HAP-1 (cell line): ENCODE measurements around the gene STX11.

Experiments
- DNase-seq, 2 experiments: peaks; one replicate each; pipeline ENCODE4 v3.0.0-alpha.2; 2016 to 2020; ENCODE audit warnings: low spot score in 2 of 2
- H3K27me3 ChIP-seq: fragments of 250-450 bp; sonication (Bioruptor Pico); 2 replicates; pipeline ENCODE4 v1.5.1; 2020; ENCODE audit warnings: low read depth, mild to moderate bottlenecking, moderate library complexity
- H3K36me3 ChIP-seq: fragments of 250-450 bp; sonication (Bioruptor Pico); replicated peaks from 2 replicates; pipeline ENCODE4 v1.5.1; 2020; ENCODE audit warnings: mild to moderate bottlenecking
- H3K4me1 ChIP-seq: fragments of 250-450 bp; sonication (Bioruptor Pico); 2 replicates; pipeline ENCODE4 v1.5.1; 2020; ENCODE audit warnings: mild to moderate bottlenecking
- H3K4me3 ChIP-seq: fragments of 250-450 bp; sonication (Bioruptor Pico); 2 replicates; pipeline ENCODE4 v1.5.1; 2020; ENCODE audit warnings: mild to moderate bottlenecking, moderate library complexity
- H3K9me3 ChIP-seq: fragments of 250-450 bp; sonication (Bioruptor Pico); 2 replicates; pipeline ENCODE4 v1.5.1; 2020; ENCODE audit warnings: mild to moderate bottlenecking, moderate library complexity
- in situ Hi-C: fragments of 300-500 bp; cut with MboI; formaldehyde crosslinking; loops from 3 replicates; pipeline ENCODE4 v1.14.3; 2020; ENCODE audit warnings: low sequenced_read_pairs, inconsistent platforms, mixed read lengths

STX11 gene

DNA sequence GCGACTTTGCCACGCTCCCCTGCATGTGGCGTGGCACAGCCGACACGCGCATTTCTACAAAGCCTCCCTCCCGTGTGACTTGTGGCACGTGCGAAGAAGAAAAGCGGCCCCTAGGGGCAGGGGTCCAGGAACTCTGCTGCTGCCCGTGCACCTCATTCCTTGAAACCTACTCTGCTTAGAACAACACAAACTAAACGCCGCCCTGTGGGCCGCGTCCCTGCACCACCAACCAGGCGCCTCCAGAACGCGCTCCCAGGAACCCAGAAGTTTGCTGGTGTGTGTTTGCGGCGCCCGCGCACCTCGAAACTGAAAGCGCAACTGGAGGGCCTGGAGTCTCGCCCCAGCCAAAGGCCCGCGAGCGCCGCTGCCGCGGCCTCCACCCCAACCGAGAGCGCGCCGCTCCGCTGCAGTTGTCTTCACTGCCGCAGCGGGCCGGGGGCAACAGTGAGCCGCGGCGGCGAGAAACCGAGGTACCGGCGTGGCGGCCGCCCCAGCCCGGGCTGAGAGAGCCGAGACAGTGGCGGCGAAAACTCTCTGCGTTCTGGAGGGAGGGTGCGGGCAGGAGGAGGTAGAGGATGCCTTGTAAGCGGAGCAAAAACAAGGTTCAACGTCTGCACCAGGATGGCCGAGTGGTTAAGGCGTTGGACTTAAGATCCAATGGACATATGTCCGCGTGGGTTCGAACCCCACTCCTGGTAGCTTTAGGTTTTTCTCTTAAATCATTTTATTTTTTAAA, 65.8 kb downstream of the STX11 start:
- DNase-seq, result peak; percentile 87 to 94
- peaks cover 6% of the 10 kb centered on the region for H3K4me1 ChIP-seq
- in situ Hi-C loops, result no loop called here

DNA sequence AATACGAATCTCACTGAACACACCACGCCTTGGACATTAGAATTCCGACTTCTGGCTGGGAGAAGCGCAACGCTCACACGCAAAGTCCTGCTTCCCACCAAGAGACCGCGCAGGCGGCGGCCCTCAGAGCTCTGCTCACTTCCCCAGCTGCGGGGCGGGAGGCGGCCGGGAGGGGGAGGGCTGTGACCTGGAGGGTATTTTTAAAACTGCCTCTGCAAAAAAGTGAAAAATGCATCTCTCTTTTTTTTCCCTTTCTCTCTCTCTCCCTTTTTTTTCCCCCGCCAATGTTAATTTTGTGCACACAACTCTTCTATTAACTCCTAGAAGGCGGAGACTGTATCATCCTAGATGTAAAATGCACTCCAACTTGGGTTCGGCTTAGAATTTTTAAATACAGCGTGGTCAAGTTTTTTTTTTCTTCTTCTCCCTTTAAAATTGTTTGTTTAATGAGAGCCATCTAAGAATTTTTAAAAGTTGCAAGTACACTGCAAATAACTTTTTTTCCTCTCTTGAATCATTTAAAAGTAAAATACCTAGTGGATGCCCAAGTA, 66.4 kb downstream of the STX11 start:
- in situ Hi-C loops, result no loop called here
- Histone ChIP-seq H3K4me3 (peak overlapping the region; percentile 48), H3K4me1 (peaks cover 6% of the 10 kb centered on the region), H3K9me3 (no peaks in the 10 kb centered on the region), H3K36me3 (no peaks in the 10 kb centered on the region), H3K27me3 (no peaks in the 10 kb centered on the region)
- no peak for DNase-seq

More for the DNA sequence above, 65.8 kb downstream of the STX11 start:
- Histone ChIP-seq H3K27me3 (no peaks in the 10 kb centered on the region), H3K36me3 (no peaks in the 10 kb centered on the region), H3K4me3 (peak overlapping the region; percentile 48), H3K9me3 (no peaks in the 10 kb centered on the region)

DNA sequence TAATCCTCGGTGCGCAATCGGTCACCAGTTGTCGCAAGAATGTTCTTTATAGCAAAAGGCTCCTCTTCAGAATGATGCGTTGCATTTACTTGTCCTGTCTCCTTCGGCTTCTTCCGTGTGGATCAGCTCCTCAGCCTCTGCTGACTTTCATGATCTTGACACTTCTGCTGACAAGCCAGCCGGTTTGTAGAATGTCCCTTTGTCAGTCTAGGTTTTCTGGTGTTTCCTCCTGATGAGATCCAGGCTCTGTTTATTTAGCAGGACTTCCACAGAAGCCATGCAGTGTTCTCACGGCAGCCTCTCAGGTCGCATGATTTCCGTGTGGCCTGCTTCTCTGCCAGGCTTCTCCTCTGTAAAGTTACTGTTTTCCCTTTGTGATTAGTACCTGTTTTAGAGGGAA, 66.9 kb downstream of the STX11 start:
- DNase-seq, result no peak
- Histone ChIP-seq H3K27me3 (no peaks in the 10 kb centered on the region), H3K36me3 (no peaks in the 10 kb centered on the region), H3K9me3 (no peaks in the 10 kb centered on the region), H3K4me3 (no peak overlapping the region), H3K4me1 (peaks cover 6% of the 10 kb centered on the region)
- in situ Hi-C loops, result no loop called here

DNA sequence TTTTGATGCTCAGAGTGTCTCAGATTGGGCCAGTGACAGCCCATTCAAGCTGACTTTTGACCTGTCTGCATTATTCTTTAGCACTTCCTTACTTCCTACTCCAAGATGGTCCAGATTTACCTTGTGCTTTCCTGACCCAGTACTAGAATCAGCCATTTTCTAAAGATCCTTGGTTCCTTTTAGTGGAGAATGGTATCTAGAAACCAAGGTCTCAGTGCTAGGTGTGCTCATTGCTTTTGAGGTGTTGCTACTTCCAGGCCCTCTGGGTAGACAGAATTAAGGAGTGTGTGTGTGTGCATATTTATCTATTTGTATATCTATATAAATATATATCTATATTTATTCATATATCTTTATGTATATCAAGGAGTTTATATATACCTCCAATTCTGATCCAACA, 67.5 kb downstream of the STX11 start:
- H3K4me3 ChIP-seq, result no peak overlapping the region
- in situ Hi-C loops, result no loop called here
- peaks cover 6% of the 10 kb centered on the region for H3K4me1 ChIP-seq
- DNase-seq, result no peak
- no peaks in the 10 kb centered on the region for H3K9me3 ChIP-seq
- no peaks in the 10 kb centered on the region for H3K36me3 ChIP-seq
- no peaks in the 10 kb centered on the region for H3K27me3 ChIP-seq

DNA sequence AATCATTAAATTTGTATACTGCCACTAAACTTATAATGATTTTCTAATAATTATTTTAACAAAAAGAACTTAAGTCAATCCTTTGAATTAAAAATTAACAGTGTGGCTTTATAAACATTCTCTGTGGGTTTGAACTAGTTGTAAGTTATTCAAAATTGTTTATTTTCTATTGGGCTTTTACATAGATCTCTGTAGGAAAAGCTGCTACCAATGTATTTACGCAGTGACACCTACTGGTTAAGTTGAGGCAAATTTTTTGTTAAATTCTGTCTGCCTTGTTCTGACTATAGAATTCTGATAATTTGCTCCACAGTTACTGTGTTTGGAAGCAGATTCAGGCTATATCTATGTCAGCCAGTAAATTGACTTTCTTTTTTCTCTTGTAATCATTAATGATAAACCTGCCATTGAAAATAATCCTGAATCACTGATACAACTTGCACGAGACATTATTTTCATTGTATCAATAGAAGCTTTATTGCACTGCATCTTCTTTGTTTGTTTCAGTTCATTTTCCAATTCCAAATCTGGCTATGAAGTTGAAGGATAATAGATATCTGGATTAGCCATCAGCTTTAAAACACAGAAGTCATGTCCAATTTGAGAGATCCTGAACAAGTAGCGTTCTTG, 68.9 kb downstream of the STX11 start:
- DNase-seq, result peak in 1 of 2 experiments; percentile 53
- Histone ChIP-seq H3K4me1 (peaks cover 6% of the 10 kb centered on the region), H3K36me3 (no peaks in the 10 kb centered on the region), H3K4me3 (no peak overlapping the region), H3K9me3 (no peaks in the 10 kb centered on the region), H3K27me3 (no peaks in the 10 kb centered on the region)
- in situ Hi-C loops, result no loop called here

DNA sequence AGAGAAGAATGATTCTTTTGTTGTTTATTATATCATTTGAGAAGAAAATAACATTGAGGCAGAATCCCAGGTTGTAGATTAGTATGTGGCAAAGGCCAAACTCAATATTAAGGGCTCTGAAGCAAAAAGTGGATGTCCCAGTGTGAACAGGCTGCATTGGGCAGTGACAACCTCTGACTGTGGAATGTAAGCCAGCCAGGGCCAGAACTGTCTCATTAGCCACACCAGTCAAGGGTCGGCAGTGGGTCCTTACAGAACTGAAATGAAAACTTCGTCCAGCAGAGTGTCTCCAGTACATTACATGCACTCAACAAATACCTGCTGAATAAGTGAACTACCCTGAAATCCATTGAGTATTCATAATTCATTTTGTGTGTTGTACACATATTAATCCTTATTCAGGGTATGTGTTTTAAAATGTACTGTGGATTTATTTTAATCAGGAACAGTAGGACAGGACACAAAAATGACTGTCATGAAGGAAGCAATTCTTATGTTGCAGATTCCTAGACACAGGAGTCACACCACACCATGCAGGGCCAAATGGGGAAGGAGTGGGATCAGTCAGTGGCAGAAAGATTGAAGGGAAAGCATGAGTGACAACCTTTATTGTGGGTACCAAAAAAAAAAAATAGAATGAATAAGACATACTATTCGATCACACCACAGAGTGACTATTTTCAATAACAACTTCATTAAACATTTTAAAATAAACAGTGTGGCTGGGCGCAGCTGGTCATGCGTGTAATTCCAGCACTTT, 69.9 kb downstream of the STX11 start:
- H3K9me3 ChIP-seq, result no peaks in the 10 kb centered on the region
- no peaks in the 10 kb centered on the region for H3K27me3 ChIP-seq
- in situ Hi-C loops, result no loop called here
- no peak for DNase-seq
- peaks cover 6% of the 10 kb centered on the region for H3K4me1 ChIP-seq
- no peaks in the 10 kb centered on the region for H3K36me3 ChIP-seq
- H3K4me3 ChIP-seq, result no peak overlapping the region

DNA sequence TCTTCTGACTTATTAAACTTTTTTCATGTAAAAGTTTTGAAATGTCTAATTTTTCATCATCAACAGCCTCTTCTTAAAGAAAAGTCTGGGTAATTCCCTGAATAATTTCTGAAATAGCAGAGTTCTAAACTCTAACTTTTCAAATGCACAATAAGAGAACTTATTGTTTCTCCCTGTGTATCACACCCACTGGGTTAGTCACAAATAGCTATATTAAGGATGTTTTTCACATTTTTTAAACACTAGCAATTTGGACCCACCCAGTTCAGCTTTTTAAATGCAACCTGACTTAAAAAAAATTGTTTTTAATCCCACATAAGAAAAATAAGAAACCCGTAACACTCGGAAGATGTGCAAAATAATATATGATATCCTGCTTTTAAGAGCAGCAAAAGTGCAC, 73.4 kb downstream of the STX11 start:
- no peak for DNase-seq
- Histone ChIP-seq H3K4me1 (no peaks in the 10 kb centered on the region), H3K9me3 (no peaks in the 10 kb centered on the region), H3K4me3 (no peak overlapping the region), H3K36me3 (no peaks in the 10 kb centered on the region), H3K27me3 (no peaks in the 10 kb centered on the region)
- in situ Hi-C loops, result no loop called here

DNA sequence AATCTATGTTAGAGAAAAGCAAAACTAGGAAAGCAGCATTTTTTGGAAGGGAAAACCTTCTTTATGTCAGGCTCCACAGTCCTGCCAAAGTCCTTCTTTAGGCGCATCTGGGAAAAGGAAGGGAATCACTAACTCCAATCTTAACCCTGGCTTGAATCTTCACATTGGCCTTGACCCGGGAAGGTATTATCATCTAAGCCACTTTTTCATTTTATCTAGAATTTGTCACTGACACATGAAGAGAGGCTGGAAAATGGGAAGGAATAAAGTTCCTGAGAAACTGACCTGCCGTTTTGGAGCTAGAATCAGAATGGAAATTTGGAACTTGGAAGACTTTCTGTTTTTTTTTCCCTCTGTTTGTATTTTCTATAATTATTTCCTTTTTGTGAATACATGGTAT, 81.4 kb downstream of the STX11 start:
- in situ Hi-C loops, result no loop called here
- Histone ChIP-seq H3K4me1 (no peaks in the 10 kb centered on the region), H3K27me3 (no peaks in the 10 kb centered on the region), H3K4me3 (no peak overlapping the region), H3K36me3 (no peaks in the 10 kb centered on the region), H3K9me3 (no peaks in the 10 kb centered on the region)
- no peak for DNase-seq

DNA sequence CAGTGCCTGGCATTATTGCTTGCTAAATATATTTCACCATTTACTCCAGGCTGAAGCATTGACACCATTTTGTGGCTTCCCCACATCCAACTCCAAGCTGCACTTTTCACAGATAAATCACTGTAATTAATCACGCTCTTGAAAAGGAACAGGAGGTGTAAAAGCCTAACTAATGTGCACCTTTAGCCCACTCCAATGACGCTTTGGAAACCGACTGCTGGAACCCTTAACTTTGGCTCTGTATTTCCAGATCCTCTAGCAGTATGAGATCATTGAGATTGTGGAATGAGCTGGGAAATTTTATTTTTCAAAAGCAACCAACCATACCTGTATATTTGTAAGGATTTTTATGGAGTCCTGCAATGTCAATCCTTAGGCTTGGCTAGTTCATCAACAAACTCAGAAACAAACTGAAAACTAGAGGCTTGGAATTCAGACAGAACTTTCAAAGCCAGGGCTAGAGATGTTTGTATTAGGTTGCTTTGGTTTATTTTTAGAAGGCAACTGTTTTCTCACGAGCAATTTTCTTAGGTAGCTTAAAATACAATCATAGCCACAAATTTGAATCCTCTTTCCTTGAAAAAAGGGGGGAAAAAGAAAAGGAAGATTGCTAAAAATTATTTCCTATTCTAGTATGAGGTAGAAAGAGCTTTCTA, 82.0 kb downstream of the STX11 start:
- no peaks in the 10 kb centered on the region for H3K9me3 ChIP-seq
- in situ Hi-C loops, result no loop called here
- H3K4me1 ChIP-seq, result no peaks in the 10 kb centered on the region
- H3K36me3 ChIP-seq, result no peaks in the 10 kb centered on the region
- no peak overlapping the region for H3K4me3 ChIP-seq
- H3K27me3 ChIP-seq, result no peaks in the 10 kb centered on the region
- DNase-seq, result no peak

DNA sequence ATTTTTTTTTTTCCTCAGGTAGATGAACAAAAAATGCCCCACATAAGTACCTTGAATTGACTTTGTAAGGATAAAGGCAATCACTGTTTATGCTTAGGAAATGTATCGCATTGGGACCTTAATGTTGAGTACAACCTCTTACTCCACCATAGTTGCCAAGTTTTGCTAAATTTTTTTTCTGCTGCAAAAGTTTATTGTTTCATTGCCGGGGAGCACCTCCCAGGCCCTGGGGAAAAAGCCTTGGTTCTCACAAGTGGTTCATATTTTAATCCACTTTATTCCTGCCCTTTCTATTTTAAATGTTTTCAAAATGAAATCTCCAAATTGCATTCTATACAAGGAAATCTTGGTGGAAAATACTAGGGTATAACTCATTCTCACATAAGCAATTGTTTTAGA, 82.5 kb downstream of the STX11 start:
- Histone ChIP-seq H3K27me3 (no peaks in the 10 kb centered on the region), H3K36me3 (no peaks in the 10 kb centered on the region), H3K4me1 (no peaks in the 10 kb centered on the region), H3K9me3 (no peaks in the 10 kb centered on the region), H3K4me3 (no peak overlapping the region)
- DNase-seq, result no peak
- in situ Hi-C loops, result no loop called here

DNA sequence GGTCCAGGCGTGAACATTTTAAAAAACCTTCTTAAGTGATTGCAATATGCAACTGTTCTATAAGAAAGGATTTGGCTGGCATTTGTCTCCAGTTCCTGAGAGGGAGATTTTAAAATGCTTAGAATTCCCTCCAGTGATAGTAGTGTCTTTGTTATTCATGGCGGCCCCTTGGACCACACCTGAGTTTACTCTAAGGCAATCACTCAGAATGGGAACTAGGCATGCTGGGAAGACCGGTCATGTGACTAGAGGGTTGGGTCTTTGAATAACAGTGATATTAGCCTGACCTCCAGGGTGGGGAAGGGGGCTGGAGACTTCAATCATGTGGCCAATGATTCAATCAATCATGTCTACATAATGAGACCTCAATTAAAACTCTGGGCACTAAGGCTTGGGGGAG, 84.1 kb downstream of the STX11 start:
- no peak for DNase-seq
- no peaks in the 10 kb centered on the region for H3K36me3 ChIP-seq
- no peaks in the 10 kb centered on the region for H3K9me3 ChIP-seq
- H3K27me3 ChIP-seq, result no peaks in the 10 kb centered on the region
- in situ Hi-C loops, result no loop called here
- no peak overlapping the region for H3K4me3 ChIP-seq
- H3K4me1 ChIP-seq, result no peaks in the 10 kb centered on the region

DNA sequence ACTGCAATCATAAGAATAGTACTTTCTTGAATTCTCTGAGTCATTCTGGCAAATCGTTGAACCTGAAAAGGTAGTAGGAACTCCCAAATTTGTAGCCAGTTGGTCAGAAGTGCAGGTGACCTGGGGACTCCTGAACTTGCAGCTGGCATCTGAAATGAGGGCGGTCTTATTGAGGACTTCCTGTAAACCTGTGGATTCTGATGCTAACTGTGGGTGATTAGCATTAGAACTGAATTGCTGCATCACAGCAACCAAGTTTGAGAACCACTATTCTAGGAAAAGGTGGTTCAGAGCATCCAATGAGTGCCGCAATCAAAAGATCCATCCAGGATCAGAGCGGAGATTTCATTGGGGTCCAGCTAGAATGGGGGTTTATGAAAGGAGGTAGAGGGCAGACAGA, 84.6 kb downstream of the STX11 start:
- no peak overlapping the region for H3K4me3 ChIP-seq
- no peaks in the 10 kb centered on the region for H3K4me1 ChIP-seq
- H3K27me3 ChIP-seq, result no peaks in the 10 kb centered on the region
- no peak for DNase-seq
- no peaks in the 10 kb centered on the region for H3K36me3 ChIP-seq
- in situ Hi-C loops, result no loop called here
- H3K9me3 ChIP-seq, result no peaks in the 10 kb centered on the region
